CD4-positive, alpha-beta T cell treated with Interleukin-1 beta for 1 hour (primary cell): ENCODE data around the gene SOX12.
"Not testable (repeated sequence)": the region's sequence is repeated elsewhere in the genome, so short reads cannot be mapped to it uniquely, and the experiment has no call there.

ENCODE experiments used
- DNase-seq, 2 donors: peaks; one replicate each; pipeline ENCODE4 v3.0.0-alpha.2; 2020 to 2022

The SOX12 gene

DNA sequence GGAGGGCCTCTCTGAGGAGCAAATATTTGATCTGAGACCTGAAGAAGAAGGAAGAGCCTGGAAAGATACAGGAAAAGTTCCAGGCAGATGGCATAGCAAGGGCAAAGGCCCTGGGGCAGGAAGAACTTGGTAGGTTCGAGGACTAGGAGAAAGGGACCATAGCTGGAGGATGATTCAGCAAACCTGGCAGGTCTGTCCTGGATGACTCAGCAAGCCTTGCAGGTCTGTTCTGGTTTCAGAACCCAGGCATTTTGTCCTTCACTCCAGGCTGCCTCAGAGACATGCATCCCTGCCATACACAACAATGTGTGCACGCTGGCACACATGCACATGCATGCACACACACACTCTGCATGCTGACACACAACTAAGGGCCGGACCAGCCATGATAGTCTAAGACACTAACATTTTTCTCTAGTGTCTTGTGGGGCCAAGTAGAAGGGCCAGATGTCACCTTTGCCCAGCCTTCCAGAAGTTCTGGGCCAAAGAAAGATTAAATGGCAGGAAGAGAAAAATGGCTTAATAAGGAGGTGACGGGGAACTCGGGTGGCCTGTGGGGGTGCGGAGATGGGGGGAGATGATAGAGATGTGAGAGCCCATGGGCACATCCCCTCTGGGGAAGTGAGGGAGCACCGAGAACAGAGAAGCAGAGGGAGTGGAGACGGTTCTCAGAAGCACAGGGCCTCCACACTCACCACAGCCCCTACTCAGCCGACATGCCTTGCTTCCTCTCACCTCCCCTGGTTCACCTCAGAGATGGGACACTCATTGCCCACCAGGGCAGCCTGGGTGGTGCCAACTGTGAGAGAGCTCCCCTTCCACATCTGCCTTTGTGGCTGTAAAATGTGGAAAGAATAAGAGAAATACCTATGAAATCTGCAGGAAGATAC lies 39.8 kb downstream of the SOX12 start:
- no peak for DNase-seq

DNA sequence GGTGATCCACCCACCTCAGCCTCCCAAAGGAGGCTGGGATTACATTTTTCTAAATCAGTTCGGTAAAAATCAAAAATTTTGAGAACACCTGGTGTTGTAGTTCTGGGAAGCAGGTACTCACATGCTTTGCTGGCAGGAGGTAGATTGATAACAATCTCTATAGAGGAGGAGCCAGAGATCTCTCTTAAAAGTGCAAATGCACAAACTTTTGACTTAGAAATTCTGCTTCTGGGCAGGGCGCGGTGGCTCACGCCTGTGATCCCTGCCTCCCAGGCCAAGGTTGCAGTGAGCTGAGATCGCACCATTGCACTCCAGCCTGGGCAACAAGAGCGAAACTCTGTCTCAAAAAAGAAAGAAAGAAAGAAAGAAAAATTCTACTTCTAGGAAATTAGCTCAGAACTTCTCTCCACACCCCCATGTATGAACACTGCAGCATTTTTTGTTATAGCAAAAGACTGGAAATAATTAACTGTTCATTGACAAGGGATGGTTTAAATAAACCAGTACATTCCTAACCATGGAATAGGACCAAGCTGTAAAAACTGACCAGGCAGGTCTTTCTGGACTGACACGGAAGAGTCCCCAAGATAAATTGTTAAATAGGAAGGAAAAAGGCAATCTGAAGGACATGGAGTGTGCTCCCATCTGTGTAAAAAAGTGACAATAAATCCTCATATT lies 40.8 kb downstream of the SOX12 start:
- no peak for DNase-seq

DNA sequence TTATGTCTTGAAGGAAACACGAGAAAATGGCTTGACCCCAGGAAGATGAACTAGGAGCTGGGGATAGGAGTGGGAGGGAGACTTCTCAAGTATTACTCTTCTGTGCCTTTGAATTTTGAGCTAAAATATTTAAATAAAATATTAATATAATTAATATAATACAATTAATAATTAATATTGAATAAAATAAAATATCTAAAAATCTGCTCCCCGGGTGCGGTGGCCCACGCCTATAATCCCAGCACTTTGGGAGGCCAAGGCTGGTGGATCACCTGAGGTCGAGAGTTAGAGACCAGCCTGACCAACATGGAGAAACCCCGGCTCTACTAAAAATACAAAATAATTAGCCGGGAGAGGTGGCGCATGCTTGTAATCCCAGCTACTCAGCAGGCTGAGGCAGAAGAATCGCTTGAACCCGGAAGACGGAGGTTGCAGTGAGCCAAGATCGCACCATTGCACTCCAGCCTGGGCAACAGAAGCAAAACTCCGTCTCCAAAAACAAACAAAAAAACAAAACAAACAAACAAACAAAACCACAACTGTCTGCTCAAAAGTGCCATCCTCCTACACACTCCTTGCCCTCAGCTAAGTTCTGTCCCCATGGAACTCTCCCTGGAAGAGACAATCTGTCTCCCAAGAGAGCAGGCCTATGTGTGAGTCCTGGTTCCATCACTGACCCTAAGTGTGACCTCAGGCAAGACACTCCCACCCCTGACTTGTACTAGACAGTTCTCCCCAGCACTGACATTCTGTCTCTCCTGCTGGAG lies 41.5 kb downstream of the SOX12 start:
- DNase-seq, result no peak

DNA sequence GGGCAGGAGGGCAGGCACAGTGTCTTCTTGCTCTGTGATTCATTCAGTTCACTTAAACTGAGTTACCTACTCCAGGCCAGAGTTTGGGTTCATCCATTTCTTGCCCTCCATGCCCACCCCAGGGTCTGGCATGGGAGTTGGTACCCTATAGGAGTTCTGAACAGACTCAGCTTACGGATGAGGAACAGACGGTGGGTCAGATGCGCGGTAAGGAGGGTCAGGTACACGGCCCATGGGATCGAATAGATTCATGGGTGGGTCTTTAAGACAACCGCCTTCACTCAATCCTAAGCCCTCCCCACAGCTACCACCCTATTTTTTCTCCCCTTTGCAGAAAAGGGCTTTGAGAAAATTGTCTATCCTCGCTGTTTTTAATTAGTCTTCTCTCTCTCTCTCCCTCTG lies 42.1 kb downstream of the SOX12 start:
- DNase-seq, result no peak

DNA sequence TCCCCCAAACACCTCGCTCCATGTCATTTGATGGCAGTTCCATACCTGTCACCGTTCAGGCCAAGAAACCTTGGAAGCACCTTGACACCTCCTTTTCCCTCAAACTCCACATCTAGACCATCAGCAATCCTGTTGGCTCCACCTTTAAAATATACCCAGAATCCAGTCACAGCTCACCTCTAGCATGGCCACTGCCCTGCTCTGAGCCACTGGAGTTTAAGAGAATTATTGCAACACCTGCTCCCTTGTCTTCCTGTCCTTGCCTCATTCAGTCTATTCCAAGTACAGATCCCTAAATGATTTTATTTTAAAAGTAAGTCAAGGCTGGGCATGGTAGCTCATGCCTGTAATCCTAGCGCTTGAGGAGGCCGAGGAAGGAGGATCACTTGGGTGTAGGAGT lies 43.6 kb downstream of the SOX12 start:
- no peak for DNase-seq

DNA sequence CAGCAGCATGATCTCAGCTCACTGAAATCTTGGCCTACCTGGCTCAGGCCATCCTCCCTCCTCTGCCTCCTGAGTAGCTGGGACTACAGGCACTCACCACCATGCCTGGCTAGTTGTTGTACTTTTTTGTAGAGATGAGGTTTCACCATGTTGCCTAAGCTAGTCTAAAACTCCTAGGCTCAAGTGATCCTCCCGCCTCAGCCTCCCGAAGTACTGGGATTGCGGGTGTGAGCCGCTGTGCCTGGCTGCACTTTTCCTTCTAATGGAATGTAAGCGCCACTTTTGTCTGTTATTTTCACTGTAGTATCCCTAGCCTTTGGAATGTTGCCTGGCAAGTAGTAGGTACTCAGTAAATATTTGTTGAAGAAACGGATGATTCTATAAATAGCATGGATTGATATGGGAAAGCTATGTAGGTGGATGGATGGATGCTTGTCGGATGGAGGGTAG lies 44.8 kb downstream of the SOX12 start:
- no peak for DNase-seq

DNA sequence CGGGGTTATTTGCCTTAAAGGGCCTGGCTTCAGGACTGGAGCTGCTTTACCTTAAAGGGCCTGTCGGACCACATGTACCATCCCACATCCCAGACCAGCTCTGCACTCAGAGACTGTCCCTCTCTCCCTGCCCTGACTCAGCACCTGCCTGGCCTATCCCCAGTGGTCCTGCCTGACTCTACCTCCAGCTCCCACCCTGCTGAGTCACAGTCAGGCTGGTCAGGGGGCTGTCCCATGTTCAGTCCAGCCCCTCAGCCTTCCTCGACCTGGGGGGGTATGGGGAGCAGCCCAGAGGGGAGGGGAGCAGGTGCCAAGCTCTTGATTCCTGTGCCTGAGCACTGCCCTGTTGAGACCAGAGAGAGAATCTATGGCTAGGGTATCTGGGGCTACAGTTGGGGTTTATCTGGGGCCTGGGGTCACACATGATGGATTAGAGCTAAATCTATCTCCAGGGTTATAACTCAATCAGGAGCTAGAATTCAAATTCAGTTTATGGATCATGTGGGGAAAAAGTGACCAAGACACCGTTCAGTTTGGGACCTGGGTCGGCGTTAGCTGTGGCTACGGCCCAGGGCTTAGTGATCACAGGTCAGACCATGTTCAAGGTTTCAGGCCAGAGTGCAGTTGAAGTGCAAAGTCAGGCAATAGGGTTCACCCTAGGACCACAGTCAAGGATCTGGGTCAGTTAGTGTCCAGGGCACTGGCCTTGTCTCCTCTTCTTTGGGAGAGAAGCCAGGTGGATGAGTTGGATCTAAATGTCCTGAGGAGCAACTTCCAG lies 45.8 kb downstream of the SOX12 start:
- no peak for DNase-seq

DNA sequence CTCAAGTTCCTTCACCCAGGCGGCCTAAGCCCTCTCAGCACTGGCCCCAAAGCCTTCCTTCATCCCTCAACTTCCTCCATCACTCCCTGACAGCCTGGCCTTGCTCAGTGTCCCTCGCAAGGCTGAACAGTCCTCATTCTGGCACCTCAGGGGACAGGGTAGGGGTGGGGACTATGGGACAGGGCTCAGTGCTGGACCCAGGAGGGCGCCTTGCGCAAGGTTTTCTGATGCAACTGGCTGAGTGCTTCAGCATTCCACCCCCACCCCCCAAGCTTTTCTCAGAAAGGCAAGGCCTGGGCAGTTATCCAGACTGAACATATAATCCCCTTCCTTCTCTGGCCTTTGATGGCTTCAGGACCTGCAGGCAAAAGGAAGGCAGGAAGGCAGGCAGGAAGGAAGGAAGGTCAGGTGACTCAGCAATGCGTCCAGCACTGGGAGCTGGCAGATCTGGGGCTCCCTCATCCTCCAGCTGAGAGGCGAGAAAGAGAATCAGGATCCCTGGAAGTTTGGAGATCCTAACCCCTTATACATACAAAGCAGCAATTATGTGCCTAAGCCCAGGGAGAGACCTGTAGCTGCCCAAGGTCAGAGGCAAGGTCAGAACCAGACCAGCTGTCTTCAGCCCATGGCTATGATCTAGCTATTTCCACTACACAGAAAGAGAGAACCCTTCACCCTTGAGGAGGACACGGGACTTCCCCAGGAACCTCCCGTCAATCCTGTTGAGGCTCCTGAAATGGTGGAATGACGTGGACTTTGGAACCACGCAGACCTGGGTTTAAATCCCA lies 46.6 kb downstream of the SOX12 start:
- peak in 1 of 2 donors; percentile 62 for DNase-seq

DNA sequence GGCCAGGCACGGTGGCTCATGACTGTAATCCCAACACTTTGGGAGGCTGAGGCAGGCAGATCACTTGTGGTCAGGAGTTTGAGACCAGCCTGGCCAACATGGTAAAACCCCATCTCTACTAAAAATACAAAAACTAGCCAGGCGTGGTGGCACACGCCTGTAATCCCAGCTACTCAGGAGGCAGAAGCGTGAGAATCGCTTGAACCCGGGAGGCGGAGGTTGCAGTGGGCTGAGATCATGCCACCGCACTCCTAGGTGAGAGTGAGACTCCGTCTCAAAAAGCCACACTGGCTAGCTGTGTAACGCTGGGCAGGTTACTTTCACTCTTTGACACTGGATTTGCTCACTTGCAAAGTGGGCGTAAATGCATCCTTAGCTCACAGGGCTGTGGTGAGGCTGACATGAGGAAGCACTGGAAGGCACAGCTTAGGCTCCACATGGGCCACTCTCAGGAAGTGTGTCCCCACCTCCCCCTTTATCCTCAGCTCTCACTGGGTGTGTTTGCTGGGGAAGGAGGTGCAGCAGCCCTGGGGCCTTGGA lies 47.3 kb downstream of the SOX12 start:
- peak in 1 of 2 donors; percentile 17 for DNase-seq

DNA sequence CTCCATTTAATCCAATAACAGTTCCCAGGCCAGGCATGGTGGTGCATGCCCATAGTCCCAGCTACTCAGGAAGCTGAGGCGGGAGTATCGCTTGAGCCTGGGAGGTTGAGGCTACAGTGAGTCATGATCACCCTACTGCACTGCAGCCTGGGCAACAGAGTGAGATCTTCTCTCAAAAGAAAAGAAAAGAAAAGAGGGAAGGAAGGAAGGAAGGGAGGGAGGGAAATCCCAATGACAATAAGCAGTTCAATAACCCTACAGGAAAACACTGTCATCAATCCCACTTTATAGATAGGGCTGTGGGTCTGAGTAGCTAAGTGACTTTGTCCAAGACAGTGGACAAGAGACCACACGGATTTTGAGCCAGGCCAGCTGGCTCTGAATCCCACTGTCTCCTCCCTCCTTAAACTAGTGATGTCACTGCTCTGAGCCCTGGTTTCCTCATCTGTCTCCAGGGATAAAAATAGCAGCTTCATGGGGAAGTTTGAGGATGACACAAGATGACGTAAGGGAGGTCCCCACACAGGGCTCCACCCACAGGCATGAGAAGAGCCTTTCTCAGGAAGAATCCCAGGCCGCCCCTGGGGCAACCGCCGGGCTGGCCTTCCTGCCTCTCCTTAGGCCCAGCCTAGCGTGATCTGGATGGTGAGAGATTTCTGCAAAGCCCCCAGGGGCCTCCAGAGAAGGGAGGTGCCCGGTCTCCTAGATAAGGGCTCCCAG lies 48.0 kb downstream of the SOX12 start:
- DNase-seq, result peak in 1 of 2 donors; percentile 72

DNA sequence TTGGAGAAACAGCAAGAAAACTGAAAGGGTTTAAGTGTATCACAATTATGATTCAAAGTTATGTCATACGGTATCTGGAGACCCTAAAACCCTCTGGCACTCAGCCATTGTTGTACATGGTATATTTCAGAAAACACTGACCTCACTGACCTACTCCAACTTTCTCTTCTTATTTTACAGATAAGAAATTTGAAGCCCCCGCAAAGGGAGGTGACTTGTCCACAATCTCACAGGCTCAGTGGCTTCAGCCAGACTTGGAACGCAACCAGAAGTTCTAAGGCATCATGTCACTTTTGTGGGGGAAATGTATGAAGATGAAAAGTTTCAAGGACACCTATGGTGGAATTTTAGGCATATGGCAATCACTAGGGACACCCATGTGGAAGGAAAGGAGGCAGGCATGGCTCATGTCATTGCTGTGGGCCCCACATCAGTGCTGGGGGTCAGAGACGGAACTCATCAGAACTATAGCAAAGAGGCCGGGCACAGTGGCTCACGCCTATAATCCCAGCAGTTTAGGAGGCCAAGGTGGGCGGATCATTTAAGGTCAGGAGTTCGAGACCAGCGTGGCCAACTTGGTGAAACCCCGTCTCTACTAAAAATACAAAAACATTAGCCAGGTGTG lies 50.0 kb downstream of the SOX12 start:
- DNase-seq, result no peak

DNA sequence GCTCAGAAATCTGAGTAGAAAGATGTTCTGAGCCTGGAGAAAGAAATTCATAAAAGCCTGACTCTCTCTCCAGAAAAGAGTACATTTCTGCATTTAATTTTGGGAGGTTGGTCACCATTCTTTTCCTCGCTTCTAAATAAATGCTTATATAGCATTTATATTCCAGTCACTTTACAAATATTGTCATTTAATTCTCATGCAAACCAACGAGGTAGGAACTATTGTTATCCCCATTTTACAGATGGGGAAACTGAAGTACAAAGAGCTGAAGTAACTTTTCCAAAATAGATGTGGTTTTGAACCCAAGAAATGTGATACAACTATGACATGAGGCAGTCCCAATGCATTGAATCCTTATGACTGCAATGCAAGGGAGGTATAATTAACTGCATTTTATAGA lies 50.7 kb downstream of the SOX12 start:
- no peak for DNase-seq

DNA sequence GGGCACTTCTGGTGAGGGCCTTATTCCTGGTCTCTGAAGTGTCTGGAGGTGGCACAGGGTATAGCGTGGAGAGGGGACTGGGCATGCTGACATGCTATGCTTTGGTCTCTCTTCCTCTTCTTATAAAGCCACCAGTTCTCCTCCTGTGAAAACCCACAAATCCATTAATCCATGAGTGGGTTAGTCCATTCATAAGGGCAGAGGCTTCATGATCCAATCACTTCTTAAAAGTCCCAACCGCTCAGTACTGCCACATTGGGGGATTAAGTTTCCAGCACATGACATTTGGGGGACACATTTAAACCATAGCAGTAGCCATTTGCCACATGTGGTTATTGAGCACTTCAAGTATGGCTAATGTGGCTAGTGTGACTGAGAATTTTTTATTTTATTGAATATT lies 51.4 kb downstream of the SOX12 start:
- DNase-seq, result no peak

DNA sequence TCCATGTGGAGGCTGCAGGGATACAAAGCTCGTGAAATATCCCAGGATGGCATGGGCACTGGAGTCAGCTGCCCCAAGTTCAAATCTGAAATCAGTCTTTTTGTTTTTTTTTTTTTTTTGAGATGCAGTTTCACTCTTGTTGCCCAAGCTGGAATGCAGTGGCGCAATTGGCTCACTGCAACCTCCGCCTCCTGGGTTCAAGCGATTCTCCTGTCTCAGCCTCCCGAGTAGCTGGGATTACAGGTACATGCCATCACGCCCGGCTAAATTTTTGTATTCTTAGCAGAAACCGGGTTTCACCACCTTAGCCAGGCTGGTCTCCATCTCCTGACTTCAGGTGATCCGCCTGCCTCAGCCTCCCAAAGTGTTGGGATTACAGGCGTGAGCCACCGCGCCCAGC lies 52.2 kb downstream of the SOX12 start:
- not testable (repeated sequence) for DNase-seq

DNA sequence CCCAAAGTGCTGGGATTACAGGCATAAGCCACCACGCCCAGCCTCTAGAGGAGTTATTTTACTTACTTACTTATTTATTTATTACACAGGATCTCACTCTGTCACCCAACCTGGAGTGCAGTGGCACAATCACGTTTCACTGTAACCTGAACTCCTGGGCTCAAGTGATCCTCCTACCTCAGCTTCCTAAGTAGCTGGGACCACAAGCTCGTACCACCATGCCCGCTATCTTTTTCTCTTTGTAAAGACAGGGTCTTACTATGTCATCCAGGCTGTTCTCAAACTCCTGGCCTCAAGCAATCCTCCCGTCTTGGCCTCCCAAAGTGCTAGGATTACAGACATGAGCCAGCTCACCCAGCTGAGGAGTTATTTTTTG lies 53.6 kb downstream of the SOX12 start:
- DNase-seq, result no peak
